B cell (primary cell): ENCODE measurements around the gene CCDC3. TPM values are rescaled to one million over a fixed set of nuclear protein-coding genes. Genes with fewer than 3 reads are reported as not detected.

Experiments
- ATAC-seq: fragments of 200-7000 bp; cut with Tn5 transposase; one replicate; pipeline ENCODE4 v1.10.0; 2021; ENCODE audit warnings: low read depth, mild to moderate bottlenecking, moderate number of reproducible peaks, moderate library complexity
- CTCF ChIA-PET: fragments of 350-600 bp; sonication (Branson Sonifier 250); formaldehyde crosslinking; loops from one replicate; lab custom pipeline; 2021; ENCODE audit warnings: antibody characterized with exemption, inconsistent platforms; lab: Charles Lee
- POLR2A ChIA-PET: fragments of 350-600 bp; sonication (Branson Sonifier 250); formaldehyde crosslinking; loops from one replicate; lab custom pipeline; 2021; ENCODE audit warnings: antibody characterized with exemption; lab: Charles Lee
- DNase-seq: peaks from one replicate; pipeline ENCODE4 v3.0.0; 2013
- H2AFZ ChIP-seq: 2 replicates; pipeline ENCODE4 v1.6.1; 2012; ENCODE audit warnings: mild to moderate bottlenecking, low read depth, low read length; ENCODE audit not compliant: insufficient read depth, poor library complexity, severe bottlenecking
- H3K27ac ChIP-seq, 2 donors: 1 replicate in 1 of 2; 2 replicates in 1 of 2; pipeline ENCODE4 v1.5.1; 2012 to 2013; ENCODE audit warnings: low read length in 2 of 2, mild to moderate bottlenecking in 2 of 2, moderate library complexity in 1 of 2
- H3K27me3 ChIP-seq, 4 experiments: fragments of 200-600 bp in 1 of 4; sonication (generic) in 1 of 4; replicated peaks in 1 of 4; 1 replicate in 2 of 4; 2 replicates in 2 of 4; pipeline versions ENCODE4 v1.6.1 to v1.7.0; 2013 to 2016; ENCODE audit warnings: low read length in 3 of 4, mild to moderate bottlenecking in 2 of 4, mixed read lengths in 1 of 4, moderate library complexity in 1 of 4; ENCODE audit not compliant: insufficient read depth in 4 of 4, control insufficient read depth in 3 of 4; ENCODE audit errors: control extremely low read depth in 1 of 4
- H3K36me3 ChIP-seq, 2 experiments: replicated peaks in 1 of 2; 1 replicate in 1 of 2; 2 replicates in 1 of 2; pipeline versions ENCODE4 v1.6.1 to v1.7.1; 2013; ENCODE audit warnings: low read length in 1 of 2; ENCODE audit not compliant: insufficient read depth in 2 of 2, control insufficient read depth in 1 of 2; ENCODE audit errors: control extremely low read depth in 1 of 2, extremely low read depth in 1 of 2
- H3K4me1 ChIP-seq, 2 donors: fragments of 200-600 bp in 1 of 2; sonication (generic) in 1 of 2; 1 replicate in 1 of 2; 2 replicates in 1 of 2; pipeline versions ENCODE4 v1.5.1 to v1.6.1; 2013 to 2017; ENCODE audit warnings: low read length in 2 of 2; ENCODE audit not compliant: control insufficient read depth in 2 of 2, insufficient read depth in 2 of 2
- H3K4me2 ChIP-seq: replicated peaks from 2 replicates; pipeline ENCODE3; 2012; ENCODE audit warnings: mild to moderate bottlenecking, low read depth, low read length; ENCODE audit not compliant: poor library complexity, severe bottlenecking
- H3K4me3 ChIP-seq, 5 experiments: fragments of 200-600 bp in 1 of 5; sonication (generic) in 1 of 5; 1 replicate in 3 of 5; 2 replicates in 2 of 5; pipeline versions ENCODE4 v1.5.1 to v1.7.0; 2011 to 2016; ENCODE audit warnings: low read length in 4 of 5, mild to moderate bottlenecking in 4 of 5, low read depth in 2 of 5, control low read depth in 1 of 5, moderate library complexity in 1 of 5; ENCODE audit not compliant: insufficient read depth in 1 of 5; ENCODE audit errors: control extremely low read depth in 1 of 5, extremely low read depth in 1 of 5
- H3K79me2 ChIP-seq: fragments of 200-600 bp; sonication (generic); one replicate; pipeline ENCODE4 v1.6.0; 2016; ENCODE audit warnings: low read length; ENCODE audit not compliant: control insufficient read depth, insufficient read depth
- H3K9ac ChIP-seq: fragments of 200-600 bp; sonication (generic); 2 replicates; pipeline ENCODE4 v1.6.1; 2017; ENCODE audit warnings: mild to moderate bottlenecking, low read length, moderate library complexity
- H3K9me3 ChIP-seq, 3 donors: one replicate each; pipeline versions ENCODE4 v1.6.1 to v1.7.1; 2013; ENCODE audit warnings: low read length in 2 of 3; ENCODE audit not compliant: control insufficient read depth in 2 of 3, insufficient read depth in 1 of 3; ENCODE audit errors: control extremely low read depth in 1 of 3
- H4K20me1 ChIP-seq: 2 replicates; pipeline ENCODE4 v1.6.0; 2012; ENCODE audit warnings: mild to moderate bottlenecking, low read length; ENCODE audit not compliant: insufficient read depth, control insufficient read depth, poor library complexity, severe bottlenecking
- H3K27ac Mint-ChIP-seq: one replicate; pipeline ENCODE4 v1.8.0; 2021; ENCODE audit warnings: mixed read lengths
- H3K27me3 Mint-ChIP-seq: one replicate; pipeline ENCODE4 v1.8.0; 2021; ENCODE audit warnings: mixed read lengths
- H3K4me1 Mint-ChIP-seq: one replicate; pipeline ENCODE4 v1.8.0; 2021; ENCODE audit warnings: mixed read lengths
- H3K4me3 Mint-ChIP-seq: one replicate; pipeline ENCODE4 v1.8.0; 2021; ENCODE audit warnings: mixed read lengths
- H3K9me3 Mint-ChIP-seq: one replicate; pipeline ENCODE4 v1.8.0; 2022; ENCODE audit warnings: mixed read lengths; ENCODE audit not compliant: insufficient read depth
- CTCF ChIP-seq: fragments of 200-600 bp; IDR thresholded peaks from one replicate; pipeline ENCODE4 v1.8.0; 2022; ENCODE audit warnings: antibody characterized with exemption, mild to moderate bottlenecking
- EZH2 ChIP-seq: IDR thresholded peaks from 2 replicates; pipeline ENCODE4 v1.6.1; 2012; ENCODE audit warnings: borderline replicate concordance, low read depth, mild to moderate bottlenecking, moderate library complexity, low read length; ENCODE audit not compliant: insufficient read depth, poor library complexity, severe bottlenecking
- WGBS: methylation state at CpG from one replicate; pipeline ENCODE4 v1.1.5; 2013; ENCODE audit warnings: missing lambda C conversion rate; ENCODE audit not compliant: insufficient coverage; 5-methylcytosine and 5-hydroxymethylcytosine counted together
- intact Hi-C: fragments of 100-400 bp; cut with micrococcal nuclease; formaldehyde crosslinking; loops from one replicate; pipeline ENCODE4 v1.10.0; 2022
- polyA plus RNA-seq: library from polyadenylated mRNA; depleted of rRNA; stranded (reverse); fragments of >200 nt; gene quantifications from 2 replicates; pipeline ENCODE4 v1.2.3, GENCODE V29; 2012
- total RNA-seq, 2 donors: library from RNA; stranded (reverse); fragments of 120-200 nt in 1 of 2; gene quantifications; 1 replicate in 1 of 2; 2 replicates in 1 of 2; pipeline versions ENCODE4 v1.2.3 to v1.2.4, GENCODE V29; 2013 to 2022

The CCDC3 gene
- total and polyA plus RNA-seq, 2 donors (not counting 1 experiment from before 2014, with no cell fraction given): 0.12 TPM; not detected in 1

DNA sequence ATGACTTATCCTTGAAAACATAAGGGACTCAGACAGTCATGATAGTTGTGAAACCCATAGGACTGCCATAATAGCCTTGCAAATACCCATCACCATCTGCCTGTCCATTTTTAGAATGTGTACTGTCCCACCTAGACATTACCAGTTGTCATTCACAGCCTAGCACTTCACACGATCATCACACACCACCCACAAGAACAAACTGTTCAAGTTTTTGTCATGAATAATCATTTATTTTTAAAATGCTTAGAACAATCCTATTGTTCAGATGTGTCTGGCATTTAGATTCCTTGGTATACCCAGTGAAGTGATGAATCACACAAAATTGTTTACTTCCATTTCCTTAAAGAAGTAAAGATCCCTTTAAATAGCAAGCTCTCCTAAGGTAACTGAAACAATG lies 46.6 kb downstream of the CCDC3 start:
- Histone ChIP-seq H3K27me3 (peaks cover 0 to 4% (median 0%) of the 10 kb centered on the region in 4 experiments), H3K4me3 (no peak overlapping the region), H2AFZ (no peak overlapping the region), H3K4me1 (no peaks in the 10 kb centered on the region), H3K9ac (no peak overlapping the region), H3K9me3 (peaks cover 0 to 20% (median 1%) of the 10 kb centered on the region in 3 donors), H3K27ac (no peak overlapping the region), H4K20me1 (no peaks in the 10 kb centered on the region), H3K4me2 (no peak overlapping the region), H3K36me3 (no peaks in the 10 kb centered on the region), H3K79me2 (no peaks in the 10 kb centered on the region)
- WGBS: no CpG with 5 or more reads among the region's 1 CpG
- ATAC-seq: no peak
- CTCF ChIA-PET: no interaction called here
- POLR2A ChIA-PET: no interaction called here
- H3K4me1 Mint-ChIP-seq: no peaks in the 10 kb centered on the region
- H3K9me3 Mint-ChIP-seq: peaks cover 19% of the 10 kb centered on the region
- TF ChIP-seq CTCF: no peak
- TF ChIP-seq EZH2: no peak
- no peak for DNase-seq
- intact Hi-C loops: no loop called here
- H3K27ac Mint-ChIP-seq: no peak overlapping the region
- peaks cover 12% of the 10 kb centered on the region for H3K27me3 Mint-ChIP-seq
- H3K4me3 Mint-ChIP-seq: no peak overlapping the region

DNA sequence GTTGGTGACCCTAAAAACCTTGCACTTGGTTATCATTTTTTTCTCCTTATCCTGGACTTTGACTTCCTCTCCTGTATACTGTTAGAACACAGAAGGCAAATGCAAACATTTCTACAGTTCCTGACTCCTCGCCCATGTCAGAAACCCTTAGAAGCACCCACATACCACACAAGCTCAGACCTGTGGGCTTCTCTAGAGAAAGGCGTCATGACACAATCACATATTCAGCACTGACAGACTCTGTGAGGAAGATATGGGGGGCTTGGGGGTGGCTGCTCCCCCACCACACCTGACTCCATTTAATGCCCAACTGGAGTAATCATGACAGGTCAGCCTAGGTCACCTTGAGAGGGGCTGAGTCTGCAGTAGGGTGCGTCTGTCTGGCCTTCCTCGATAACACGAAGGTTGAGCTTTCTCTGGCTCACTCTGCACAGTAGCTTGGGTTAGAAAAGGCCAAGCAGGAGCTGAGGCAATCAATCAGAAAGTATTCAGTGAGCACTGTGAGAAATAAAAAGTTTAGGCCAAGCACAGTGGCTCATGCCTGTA lies 50.9 kb downstream of the CCDC3 start:
- POLR2A ChIA-PET: no interaction called here
- peaks cover 12% of the 10 kb centered on the region for H3K27me3 Mint-ChIP-seq
- Histone ChIP-seq H3K27ac (no peak overlapping the region), H3K9ac (no peak overlapping the region), H3K4me2 (no peak overlapping the region), H3K9me3 (peaks cover 0 to 7% (median 1%) of the 10 kb centered on the region in 3 donors), H3K79me2 (no peaks in the 10 kb centered on the region), H3K36me3 (no peaks in the 10 kb centered on the region), H3K27me3 (no peaks in the 10 kb centered on the region), H2AFZ (no peak overlapping the region), H3K4me3 (no peak overlapping the region), H4K20me1 (no peaks in the 10 kb centered on the region), H3K4me1 (no peaks in the 10 kb centered on the region)
- no peak overlapping the region for H3K27ac Mint-ChIP-seq
- TF ChIP-seq EZH2 (no peak), CTCF (no peak)
- no peak overlapping the region for H3K4me3 Mint-ChIP-seq
- WGBS: 95% methylated on average over 3 of the region's 5 CpGs
- peaks cover 15% of the 10 kb centered on the region for H3K9me3 Mint-ChIP-seq
- no peak for DNase-seq
- intact Hi-C loops: no loop called here
- H3K4me1 Mint-ChIP-seq: no peaks in the 10 kb centered on the region
- CTCF ChIA-PET: no interaction called here
- no peak for ATAC-seq
